ENCODE data around the gene SLC12A5. TPM values are rescaled to one million over a fixed set of nuclear protein-coding genes. Genes with fewer than 3 reads are reported as not detected.
A peak's percentile ranks its signal among the peaks of the same experiment; 100 is the strongest.

The SLC12A5 gene
- total and polyA plus RNA-seq, 9 of the 15 experiments (the other 6 are each of a cell fraction or from before 2014, with no cell fraction given), result 0.36 to 7.5 (median 2.1) TPM

GRCh38 chr20:46089167-46089416 is 60.1 kb downstream of the SLC12A5 start:
- CTCF ChIA-PET (ENCODE audit: low intra/inter-chr PET ratio), result interaction anchor here (3.8 kb wide), 1 partner anchor 75 kb away, joined by 18 read pairs; no protein-coding TSS in a partner anchor
- FAIRE-seq, result no peak
- 0 out of 2 replicates have a peak, but pooled peaks have one; percentile 51 for TF ChIP-seq ETS1 (conservative IDR thresholded peaks at IDR 0.05; ENCODE audit: control insufficient read depth, low read depth, low read length)
- no peak for TF ChIP-seq ZNF354B (CRISPR knock-in tag; IDR thresholded peaks at IDR 0.05)
- TF ChIP-seq SPI1 (IDR thresholded peaks at IDR 0.05; ENCODE audit: borderline replicate concordance, low read depth, low read length), result 0 out of 2 replicates have a peak, but pooled peaks have one; percentile 14
- 0 out of 2 replicates have a peak, but pooled peaks have one; percentile 26 for TF ChIP-seq ZBTB40 (IDR thresholded peaks at IDR 0.05)
- no peak for TF ChIP-seq ZBTB40 (CRISPR knock-in tag; IDR thresholded peaks at IDR 0.05)
- no peak for TF ChIP-seq EP400 (IDR thresholded peaks at IDR 0.05)
- TF ChIP-seq HNRNPLL (IDR thresholded peaks at IDR 0.05; ENCODE audit: low read depth, low read length, poor library complexity, severe bottlenecking), result no peak
- TF ChIP-seq CHD4 (IDR thresholded peaks at IDR 0.05; ENCODE audit: insufficient read depth, insufficient replicate concordance, low read depth, low read length, poor library complexity, severe bottlenecking), result no peak
- TF ChIP-seq HDAC1 (IDR thresholded peaks at IDR 0.05), result peak in 1 of 2 experiments; percentile 69; a peak in 1 of 4 replicates
- no peak for TF ChIP-seq GMEB1 (CRISPR knock-in tag; IDR thresholded peaks at IDR 0.05)

More at GRCh38 chr20:46089167-46089416, 60.1 kb downstream of the SLC12A5 start:
- H3K9ac ChIP-seq (ENCODE audit: insufficient read depth in 1 of 2, low read depth in 2 of 2, low read length in 2 of 2), result peak overlapping the region; percentile 90 to 99
- peak overlapping the region; percentile 83 for H3K4me2 ChIP-seq (ENCODE audit: insufficient read depth, low read length)
- peaks cover 21% of the 10 kb centered on the region for H4K20me1 ChIP-seq (replicated peaks; ENCODE audit: control insufficient read depth, insufficient read depth, low read length)
- POLR2A ChIA-PET, result interaction anchor here (0.6 to 2.1 kb wide), 12 partner anchors 9 to 307 kb away, joined by 3 to 18 read pairs (median 4); partner anchors contain the start of gene PCIF1
- WGBS (ENCODE audit: insufficient coverage, low coverage, missing lambda C conversion rate), result under 1% methylated on average over 27 of the region's 31 CpGs
- peak overlapping the region; percentile 65 for H3K4me3 ChIP-seq
- in situ Hi-C loops (cut with MboI), result no loop called here
- BruUV-seq (replicated peaks), result no TSS peak
- no peaks in the 10 kb centered on the region for H3K9me1 ChIP-seq (ENCODE audit: control insufficient read depth, insufficient read depth, low read length)
- intact Hi-C loops (cut with micrococcal nuclease), result loop anchor here (5.0 kb wide), 1 partner anchor 117 kb away; the partner anchor contains the start of gene ZNF335
- no peaks in the 10 kb centered on the region for H3K27me3 ChIP-seq (ENCODE audit: control insufficient read depth in 2 of 2, insufficient read depth in 2 of 2, low read length in 2 of 2)
- peaks cover 12 to 22% of the 10 kb centered on the region in 2 experiments for H3K4me1 ChIP-seq (replicated peaks in 1 of 2; ENCODE audit: control insufficient read depth in 2 of 2, insufficient read depth in 2 of 2, low read length in 2 of 2)
- DNase-seq (ENCODE audit: extremely low read depth in 1 of 4, low spot score in 3 of 4) (peak in 3 of 4 experiments; percentile 52 to 63 (median 54)), ATAC-seq (peak; percentile 75)
- H3K36me3 ChIP-seq (ENCODE audit: control insufficient read depth, insufficient read depth, low read length), result no peaks in the 10 kb centered on the region
- H3K27ac ChIP-seq (ENCODE audit: extremely low read depth, low read depth, low read length), result peak overlapping the region; percentile 98
- peak overlapping the region; percentile 95 for H2AFZ ChIP-seq (ENCODE audit: low read depth, low read length)
- H3K9me3 ChIP-seq (replicated peaks; ENCODE audit: control insufficient read depth, insufficient read depth, low read depth, low read length), result no peaks in the 10 kb centered on the region
- H3K79me2 ChIP-seq (ENCODE audit: control insufficient read depth, insufficient read depth, low read length), result peaks cover 55% of the 10 kb centered on the region

All from K562 (cell line).